SK-N-SH (cell line): ENCODE results near the gene CD69.
"Not testable (repeated sequence)": the region's sequence is repeated elsewhere in the genome, so short reads cannot be mapped to it uniquely, and the experiment has no call there.

Experiments
- EP300 ChIP-seq, 2 experiments: IDR thresholded peaks; 2 replicates each; pipeline versions ENCODE4 v1.4.0 to v1.6.1; 2012; ENCODE audit warnings: borderline replicate concordance in 1 of 2, low read depth in 1 of 2, low read length in 1 of 2
- EZH2phosphoT487 ChIP-seq: fragments of 200-600 bp; sonication (generic); IDR thresholded peaks from 2 replicates; pipeline ENCODE4 v1.6.1; 2017; ENCODE audit warnings: low read depth, mixed run types, mild to moderate bottlenecking, antibody characterized with exemption, moderate library complexity, borderline replicate concordance
- GABPA ChIP-seq: IDR thresholded peaks from 2 replicates; pipeline ENCODE4 v1.4.0; 2012; ENCODE audit warnings: low read depth, mild to moderate bottlenecking
- MAX ChIP-seq: IDR thresholded peaks from 2 replicates; pipeline ENCODE4 v1.4.0; 2012; ENCODE audit warnings: low read depth
- POLR2AphosphoS5 ChIP-seq: IDR thresholded peaks from 2 replicates; pipeline ENCODE4 v1.6.1; 2012; ENCODE audit warnings: low read depth, low read length
- RCOR1 ChIP-seq: fragments of 150-350 bp; IDR thresholded peaks from 2 replicates; pipeline ENCODE4 v1.6.1; 2017; ENCODE audit warnings: antibody characterized with exemption, low read length
- REST ChIP-seq: IDR thresholded peaks from 2 replicates; pipeline ENCODE4 v1.6.1; 2012; ENCODE audit warnings: mild to moderate bottlenecking, low read depth, low read length, moderate library complexity
- RFX5 ChIP-seq: IDR thresholded peaks from 2 replicates; pipeline ENCODE4 v1.6.1; 2012; ENCODE audit warnings: mild to moderate bottlenecking, improper control_type of control experiment, low read length
- USF2 ChIP-seq: fragments of 150-350 bp; IDR thresholded peaks from 2 replicates; pipeline ENCODE4 v1.6.1; 2017; ENCODE audit warnings: antibody characterized with exemption, low read length, low read depth, borderline replicate concordance
- YY1 ChIP-seq: IDR thresholded peaks from 2 replicates; pipeline ENCODE4 v1.4.0; 2012; ENCODE audit warnings: low read depth, mild to moderate bottlenecking
- TF ChIP-seq, protein P1 (sequence below): fragments of 200-600 bp; sonication (generic); IDR thresholded peaks from 2 replicates; pipeline ENCODE4 v1.6.1; 2017; ENCODE audit warnings: antibody characterized with exemption, mild to moderate bottlenecking, moderate library complexity
- TF ChIP-seq, protein P2 (sequence below): fragments of 150-350 bp; IDR thresholded peaks from 2 replicates; pipeline ENCODE4 v1.6.1; 2016; ENCODE audit warnings: mild to moderate bottlenecking, low read depth, low read length
- TF ChIP-seq, protein P3 (sequence below): IDR thresholded peaks from 2 replicates; pipeline ENCODE4 v1.4.0; 2012; ENCODE audit warnings: low read depth, borderline replicate concordance

- TF ChIP-seq, protein P1, sequence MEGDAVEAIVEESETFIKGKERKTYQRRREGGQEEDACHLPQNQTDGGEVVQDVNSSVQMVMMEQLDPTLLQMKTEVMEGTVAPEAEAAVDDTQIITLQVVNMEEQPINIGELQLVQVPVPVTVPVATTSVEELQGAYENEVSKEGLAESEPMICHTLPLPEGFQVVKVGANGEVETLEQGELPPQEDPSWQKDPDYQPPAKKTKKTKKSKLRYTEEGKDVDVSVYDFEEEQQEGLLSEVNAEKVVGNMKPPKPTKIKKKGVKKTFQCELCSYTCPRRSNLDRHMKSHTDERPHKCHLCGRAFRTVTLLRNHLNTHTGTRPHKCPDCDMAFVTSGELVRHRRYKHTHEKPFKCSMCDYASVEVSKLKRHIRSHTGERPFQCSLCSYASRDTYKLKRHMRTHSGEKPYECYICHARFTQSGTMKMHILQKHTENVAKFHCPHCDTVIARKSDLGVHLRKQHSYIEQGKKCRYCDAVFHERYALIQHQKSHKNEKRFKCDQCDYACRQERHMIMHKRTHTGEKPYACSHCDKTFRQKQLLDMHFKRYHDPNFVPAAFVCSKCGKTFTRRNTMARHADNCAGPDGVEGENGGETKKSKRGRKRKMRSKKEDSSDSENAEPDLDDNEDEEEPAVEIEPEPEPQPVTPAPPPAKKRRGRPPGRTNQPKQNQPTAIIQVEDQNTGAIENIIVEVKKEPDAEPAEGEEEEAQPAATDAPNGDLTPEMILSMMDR, result not testable (repeated sequence)
- TF ChIP-seq MAX; YY1; RCOR1; EP300 (IDR thresholded peaks at IDR 0.05; ENCODE audit: borderline replicate concordance in 1 of 2, low read depth in 1 of 2, low read length in 1 of 2); RFX5; USF2; EZH2phosphoT487; GABPA; REST; POLR2AphosphoS5: not testable (repeated sequence)
- TF ChIP-seq, protein P2, sequence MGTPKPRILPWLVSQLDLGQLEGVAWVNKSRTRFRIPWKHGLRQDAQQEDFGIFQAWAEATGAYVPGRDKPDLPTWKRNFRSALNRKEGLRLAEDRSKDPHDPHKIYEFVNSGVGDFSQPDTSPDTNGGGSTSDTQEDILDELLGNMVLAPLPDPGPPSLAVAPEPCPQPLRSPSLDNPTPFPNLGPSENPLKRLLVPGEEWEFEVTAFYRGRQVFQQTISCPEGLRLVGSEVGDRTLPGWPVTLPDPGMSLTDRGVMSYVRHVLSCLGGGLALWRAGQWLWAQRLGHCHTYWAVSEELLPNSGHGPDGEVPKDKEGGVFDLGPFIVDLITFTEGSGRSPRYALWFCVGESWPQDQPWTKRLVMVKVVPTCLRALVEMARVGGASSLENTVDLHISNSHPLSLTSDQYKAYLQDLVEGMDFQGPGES, result not testable (repeated sequence)
- TF ChIP-seq, protein P3, sequence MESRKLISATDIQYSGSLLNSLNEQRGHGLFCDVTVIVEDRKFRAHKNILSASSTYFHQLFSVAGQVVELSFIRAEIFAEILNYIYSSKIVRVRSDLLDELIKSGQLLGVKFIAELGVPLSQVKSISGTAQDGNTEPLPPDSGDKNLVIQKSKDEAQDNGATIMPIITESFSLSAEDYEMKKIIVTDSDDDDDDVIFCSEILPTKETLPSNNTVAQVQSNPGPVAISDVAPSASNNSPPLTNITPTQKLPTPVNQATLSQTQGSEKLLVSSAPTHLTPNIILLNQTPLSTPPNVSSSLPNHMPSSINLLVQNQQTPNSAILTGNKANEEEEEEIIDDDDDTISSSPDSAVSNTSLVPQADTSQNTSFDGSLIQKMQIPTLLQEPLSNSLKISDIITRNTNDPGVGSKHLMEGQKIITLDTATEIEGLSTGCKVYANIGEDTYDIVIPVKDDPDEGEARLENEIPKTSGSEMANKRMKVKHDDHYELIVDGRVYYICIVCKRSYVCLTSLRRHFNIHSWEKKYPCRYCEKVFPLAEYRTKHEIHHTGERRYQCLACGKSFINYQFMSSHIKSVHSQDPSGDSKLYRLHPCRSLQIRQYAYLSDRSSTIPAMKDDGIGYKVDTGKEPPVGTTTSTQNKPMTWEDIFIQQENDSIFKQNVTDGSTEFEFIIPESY, result not testable (repeated sequence)
Measured at GRCh38 chr12:9704561-9704960, 56.1 kb downstream of the CD69 start.
